B cell (primary cell): ENCODE measurements around the gene TMEM120B. TPM values are rescaled to one million over a fixed set of nuclear protein-coding genes. Genes with fewer than 3 reads are reported as not detected.

ENCODE experiments used
- ATAC-seq: fragments of 200-7000 bp; cut with Tn5 transposase; one replicate; pipeline ENCODE4 v1.10.0; 2021; ENCODE audit warnings: low read depth, mild to moderate bottlenecking, moderate number of reproducible peaks, moderate library complexity
- CTCF ChIA-PET: fragments of 350-600 bp; sonication (Branson Sonifier 250); formaldehyde crosslinking; loops from one replicate; lab custom pipeline; 2021; ENCODE audit warnings: antibody characterized with exemption, inconsistent platforms; lab: Charles Lee
- POLR2A ChIA-PET: fragments of 350-600 bp; sonication (Branson Sonifier 250); formaldehyde crosslinking; loops from one replicate; lab custom pipeline; 2021; ENCODE audit warnings: antibody characterized with exemption; lab: Charles Lee
- DNase-seq: peaks from one replicate; pipeline ENCODE4 v3.0.0; 2013
- H2AFZ ChIP-seq: 2 replicates; pipeline ENCODE4 v1.6.1; 2012; ENCODE audit warnings: mild to moderate bottlenecking, low read depth, low read length; ENCODE audit not compliant: insufficient read depth, poor library complexity, severe bottlenecking
- H3K27ac ChIP-seq, 2 donors: 1 replicate in 1 of 2; 2 replicates in 1 of 2; pipeline ENCODE4 v1.5.1; 2012 to 2013; ENCODE audit warnings: low read length in 2 of 2, mild to moderate bottlenecking in 2 of 2, moderate library complexity in 1 of 2
- H3K27me3 ChIP-seq, 4 experiments: fragments of 200-600 bp in 1 of 4; sonication (generic) in 1 of 4; replicated peaks in 1 of 4; 1 replicate in 2 of 4; 2 replicates in 2 of 4; pipeline versions ENCODE4 v1.6.1 to v1.7.0; 2013 to 2016; ENCODE audit warnings: low read length in 3 of 4, mild to moderate bottlenecking in 2 of 4, mixed read lengths in 1 of 4, moderate library complexity in 1 of 4; ENCODE audit not compliant: insufficient read depth in 4 of 4, control insufficient read depth in 3 of 4; ENCODE audit errors: control extremely low read depth in 1 of 4
- H3K36me3 ChIP-seq, 2 experiments: replicated peaks in 1 of 2; 1 replicate in 1 of 2; 2 replicates in 1 of 2; pipeline versions ENCODE4 v1.6.1 to v1.7.1; 2013; ENCODE audit warnings: low read length in 1 of 2; ENCODE audit not compliant: insufficient read depth in 2 of 2, control insufficient read depth in 1 of 2; ENCODE audit errors: control extremely low read depth in 1 of 2, extremely low read depth in 1 of 2
- H3K4me1 ChIP-seq, 2 donors: fragments of 200-600 bp in 1 of 2; sonication (generic) in 1 of 2; 1 replicate in 1 of 2; 2 replicates in 1 of 2; pipeline versions ENCODE4 v1.5.1 to v1.6.1; 2013 to 2017; ENCODE audit warnings: low read length in 2 of 2; ENCODE audit not compliant: control insufficient read depth in 2 of 2, insufficient read depth in 2 of 2
- H3K4me2 ChIP-seq: replicated peaks from 2 replicates; pipeline ENCODE3; 2012; ENCODE audit warnings: mild to moderate bottlenecking, low read depth, low read length; ENCODE audit not compliant: poor library complexity, severe bottlenecking
- H3K4me3 ChIP-seq, 5 experiments: fragments of 200-600 bp in 1 of 5; sonication (generic) in 1 of 5; 1 replicate in 3 of 5; 2 replicates in 2 of 5; pipeline versions ENCODE4 v1.5.1 to v1.7.0; 2011 to 2016; ENCODE audit warnings: low read length in 4 of 5, mild to moderate bottlenecking in 4 of 5, low read depth in 2 of 5, control low read depth in 1 of 5, moderate library complexity in 1 of 5; ENCODE audit not compliant: insufficient read depth in 1 of 5; ENCODE audit errors: control extremely low read depth in 1 of 5, extremely low read depth in 1 of 5
- H3K79me2 ChIP-seq: fragments of 200-600 bp; sonication (generic); one replicate; pipeline ENCODE4 v1.6.0; 2016; ENCODE audit warnings: low read length; ENCODE audit not compliant: control insufficient read depth, insufficient read depth
- H3K9ac ChIP-seq: fragments of 200-600 bp; sonication (generic); 2 replicates; pipeline ENCODE4 v1.6.1; 2017; ENCODE audit warnings: mild to moderate bottlenecking, low read length, moderate library complexity
- H3K9me3 ChIP-seq, 3 donors: one replicate each; pipeline versions ENCODE4 v1.6.1 to v1.7.1; 2013; ENCODE audit warnings: low read length in 2 of 3; ENCODE audit not compliant: control insufficient read depth in 2 of 3, insufficient read depth in 1 of 3; ENCODE audit errors: control extremely low read depth in 1 of 3
- H4K20me1 ChIP-seq: 2 replicates; pipeline ENCODE4 v1.6.0; 2012; ENCODE audit warnings: mild to moderate bottlenecking, low read length; ENCODE audit not compliant: insufficient read depth, control insufficient read depth, poor library complexity, severe bottlenecking
- H3K27ac Mint-ChIP-seq: one replicate; pipeline ENCODE4 v1.8.0; 2021; ENCODE audit warnings: mixed read lengths
- H3K27me3 Mint-ChIP-seq: one replicate; pipeline ENCODE4 v1.8.0; 2021; ENCODE audit warnings: mixed read lengths
- H3K4me1 Mint-ChIP-seq: one replicate; pipeline ENCODE4 v1.8.0; 2021; ENCODE audit warnings: mixed read lengths
- H3K4me3 Mint-ChIP-seq: one replicate; pipeline ENCODE4 v1.8.0; 2021; ENCODE audit warnings: mixed read lengths
- H3K9me3 Mint-ChIP-seq: one replicate; pipeline ENCODE4 v1.8.0; 2022; ENCODE audit warnings: mixed read lengths; ENCODE audit not compliant: insufficient read depth
- EZH2 ChIP-seq: IDR thresholded peaks from 2 replicates; pipeline ENCODE4 v1.6.1; 2012; ENCODE audit warnings: borderline replicate concordance, low read depth, mild to moderate bottlenecking, moderate library complexity, low read length; ENCODE audit not compliant: insufficient read depth, poor library complexity, severe bottlenecking
- WGBS: methylation state at CpG from one replicate; pipeline ENCODE4 v1.1.5; 2013; ENCODE audit warnings: missing lambda C conversion rate; ENCODE audit not compliant: insufficient coverage; 5-methylcytosine and 5-hydroxymethylcytosine counted together
- intact Hi-C: fragments of 100-400 bp; cut with micrococcal nuclease; formaldehyde crosslinking; loops from one replicate; pipeline ENCODE4 v1.10.0; 2022
- polyA plus RNA-seq: library from polyadenylated mRNA; depleted of rRNA; stranded (reverse); fragments of >200 nt; gene quantifications from 2 replicates; pipeline ENCODE4 v1.2.3, GENCODE V29; 2012
- total RNA-seq, 2 donors: library from RNA; stranded (reverse); fragments of 120-200 nt in 1 of 2; gene quantifications; 1 replicate in 1 of 2; 2 replicates in 1 of 2; pipeline versions ENCODE4 v1.2.3 to v1.2.4, GENCODE V29; 2013 to 2022
- TF ChIP-seq, protein P1 (sequence below): fragments of 200-600 bp; IDR thresholded peaks from one replicate; pipeline ENCODE4 v1.8.0; 2022; ENCODE audit warnings: antibody characterized with exemption, mild to moderate bottlenecking

TMEM120B gene
- total and polyA plus RNA-seq, 2 donors (not counting 1 experiment from before 2014, with no cell fraction given), result 9.2 to 9.7 TPM

- Histone ChIP-seq H2AFZ (no peak overlapping the region), H3K9me3 (no peaks in the 10 kb centered on the region), H4K20me1 (peaks cover 7% of the 10 kb centered on the region), H3K4me2 (no peak overlapping the region), H3K79me2 (peaks cover 34% of the 10 kb centered on the region), H3K9ac (no peak overlapping the region), H3K27ac (no peak overlapping the region), H3K4me3 (no peak overlapping the region), H3K27me3 (no peaks in the 10 kb centered on the region), H3K4me1 (peaks cover 30 to 52% of the 10 kb centered on the region in 2 donors), H3K36me3 (no peaks in the 10 kb centered on the region)
- H3K9me3 Mint-ChIP-seq, result no peaks in the 10 kb centered on the region
- H3K4me1 Mint-ChIP-seq, result peaks cover 42% of the 10 kb centered on the region
- TF ChIP-seq EZH2, result no peak
- TF ChIP-seq, protein P1, sequence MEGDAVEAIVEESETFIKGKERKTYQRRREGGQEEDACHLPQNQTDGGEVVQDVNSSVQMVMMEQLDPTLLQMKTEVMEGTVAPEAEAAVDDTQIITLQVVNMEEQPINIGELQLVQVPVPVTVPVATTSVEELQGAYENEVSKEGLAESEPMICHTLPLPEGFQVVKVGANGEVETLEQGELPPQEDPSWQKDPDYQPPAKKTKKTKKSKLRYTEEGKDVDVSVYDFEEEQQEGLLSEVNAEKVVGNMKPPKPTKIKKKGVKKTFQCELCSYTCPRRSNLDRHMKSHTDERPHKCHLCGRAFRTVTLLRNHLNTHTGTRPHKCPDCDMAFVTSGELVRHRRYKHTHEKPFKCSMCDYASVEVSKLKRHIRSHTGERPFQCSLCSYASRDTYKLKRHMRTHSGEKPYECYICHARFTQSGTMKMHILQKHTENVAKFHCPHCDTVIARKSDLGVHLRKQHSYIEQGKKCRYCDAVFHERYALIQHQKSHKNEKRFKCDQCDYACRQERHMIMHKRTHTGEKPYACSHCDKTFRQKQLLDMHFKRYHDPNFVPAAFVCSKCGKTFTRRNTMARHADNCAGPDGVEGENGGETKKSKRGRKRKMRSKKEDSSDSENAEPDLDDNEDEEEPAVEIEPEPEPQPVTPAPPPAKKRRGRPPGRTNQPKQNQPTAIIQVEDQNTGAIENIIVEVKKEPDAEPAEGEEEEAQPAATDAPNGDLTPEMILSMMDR, result peak; percentile 78
- H3K4me3 Mint-ChIP-seq, result no peak overlapping the region
- peak overlapping the region; percentile 61 for H3K27ac Mint-ChIP-seq
- WGBS, result 94% methylated on average over 18 of the region's 18 CpGs
- ATAC-seq, result no peak
- ChIA-PET POLR2A (interaction anchor here (0.6 to 2.3 kb wide), 8 partner anchors 40 to 176 kb away, joined by 3 to 10 read pairs (median 6); partner anchors contain the start of gene ORAI1), CTCF (interaction anchor here (0.6 to 6.6 kb wide), 38 partner anchors 9 to 226 kb away, joined by 3 to 171 read pairs (median 5); partner anchors contain the start of gene ORAI1)
- peak; percentile 67 for DNase-seq
- intact Hi-C loops, result loop anchor here (1.0 to 5.0 kb wide), 2 partner anchors 117 to 167 kb away; no protein-coding TSS in a partner anchor
- H3K27me3 Mint-ChIP-seq, result no peaks in the 10 kb centered on the region
These were observed 43.6 kb upstream of the TMEM120B start for GRCh38 chr12:121668750-121669520.

GRCh38 chr12:121669521-121669900 is 43.0 kb upstream of the TMEM120B start, which contains the start of gene MORN3:
Gene MORN3 (minus strand): TSS chr12:121669654. CDS start chr12:121669483, 171 bp downstream.
- no peak within 1 kb of the TSS for H3K4me2 ChIP-seq
- no peaks in the 10 kb centered on the region for H3K9me3 ChIP-seq
- no peak within 1 kb of the TSS for H3K27ac ChIP-seq
- H3K9ac ChIP-seq, result no peak within 1 kb of the TSS
- H3K9me3 Mint-ChIP-seq, result no peaks in the 10 kb centered on the region
- POLR2A ChIA-PET, result interaction anchor here (0.6 to 2.3 kb wide), 3 partner anchors 43 to 176 kb away, joined by 6 to 10 read pairs (median 8); partner anchors contain the start of gene ORAI1
- peaks cover 7% of the 10 kb centered on the region for H4K20me1 ChIP-seq
- 100% methylated on average over 4 of the region's 5 CpGs for WGBS
- ATAC-seq (no peak), DNase-seq (no peak)
- H3K4me1 Mint-ChIP-seq, result peaks cover 36% of the 10 kb centered on the region
- intact Hi-C loops, result loop anchor here (5.0 kb wide), 1 partner anchor 167 kb away; no protein-coding TSS in a partner anchor
- H3K27me3 Mint-ChIP-seq, result no peaks in the 10 kb centered on the region
- peaks cover 30% of the 10 kb centered on the region for H3K79me2 ChIP-seq
- peak within 1 kb of the TSS; percentile 61 for H3K27ac Mint-ChIP-seq
- TF ChIP-seq EZH2, result no peak
- TF ChIP-seq, protein P1, result no peak
- no peak within 1 kb of the TSS for H3K4me3 Mint-ChIP-seq
- CTCF ChIA-PET, result interaction anchor here (0.6 to 6.6 kb wide), 16 partner anchors 9 to 177 kb away, joined by 4 to 171 read pairs (median 11); partner anchors contain the start of gene ORAI1
- H3K4me3 ChIP-seq, result no peak within 1 kb of the TSS
- peaks cover 28 to 48% of the 10 kb centered on the region in 2 donors for H3K4me1 ChIP-seq
- H2AFZ ChIP-seq, result no peak within 1 kb of the TSS
- no peaks in the 10 kb centered on the region for H3K36me3 ChIP-seq
- H3K27me3 ChIP-seq, result no peaks in the 10 kb centered on the region
